Epithelial cell of proximal tubule (primary cell): ENCODE measurements around the gene SLMAP. TPM values are rescaled to one million over a fixed set of nuclear protein-coding genes. Genes with fewer than 3 reads are reported as not detected.

ENCODE experiments used
- DNase-seq: peaks from one replicate; pipeline ENCODE4 v3.0.0-alpha.2; 2011; ENCODE audit warnings: low read depth
- H3K4me3 ChIP-seq: 2 replicates; pipeline ENCODE4 v1.5.1; 2011; ENCODE audit warnings: low read depth, mild to moderate bottlenecking, low read length
- CTCF ChIP-seq: conservative IDR thresholded peaks from 2 replicates; pipeline ENCODE4 v1.5.1; 2012; ENCODE audit warnings: low read depth, mild to moderate bottlenecking, low read length
- total RNA-seq: library from RNA; depleted of rRNA; stranded (reverse); fragments of >200 nt; gene quantifications from 2 replicates; pipeline ENCODE4 v1.2.3, GENCODE V29; 2015

Gene SLMAP
- total RNA-seq, 1 donor from 2014 or later, result 55.1 TPM

- no peak for DNase-seq
- no peak for TF ChIP-seq CTCF
- H3K4me3 ChIP-seq, result no peak overlapping the region
These were observed 38.0 kb upstream of the SLMAP start for GRCh38 chr3:57718118-57718517.

GRCh38 chr3:57726397-57726796, 29.7 kb upstream of the SLMAP start:
- no peak for DNase-seq
- TF ChIP-seq CTCF, result no peak
- H3K4me3 ChIP-seq, result no peak overlapping the region

- H3K4me3 ChIP-seq, result no peak overlapping the region
- no peak for DNase-seq
- TF ChIP-seq CTCF, result no peak
These were observed 29.0 kb upstream of the SLMAP start for GRCh38 chr3:57727106-57727505.

GRCh38 chr3:57729334-57730045, 26.6 kb upstream of the SLMAP start:
- TF ChIP-seq CTCF, result no peak
- H3K4me3 ChIP-seq, result no peak overlapping the region
- DNase-seq, result no peak

- TF ChIP-seq CTCF, result no peak
- no peak overlapping the region for H3K4me3 ChIP-seq
- DNase-seq, result no peak
These were observed 25.4 kb upstream of the SLMAP start for GRCh38 chr3:57730682-57731081.

- no peak for TF ChIP-seq CTCF
- DNase-seq, result no peak
These were observed 24.8 kb upstream of the SLMAP start for GRCh38 chr3:57731311-57731710.

GRCh38 chr3:57733790-57734189, 22.3 kb upstream of the SLMAP start:
- H3K4me3 ChIP-seq, result no peak overlapping the region
- no peak for TF ChIP-seq CTCF
- no peak for DNase-seq

More at GRCh38 chr3:57731311-57731710, 24.8 kb upstream of the SLMAP start:
- no peak overlapping the region for H3K4me3 ChIP-seq
